Tibial nerve (tissue), 4 donors: ENCODE measurements around the gene NME3. TPM values are rescaled to one million over a fixed set of nuclear protein-coding genes. Genes with fewer than 3 reads are reported as not detected.

ENCODE experiments used
- DNase-seq, 2 donors: peaks; one replicate each; pipeline ENCODE4 v3.0.0-alpha.2; 2019; ENCODE audit warnings: low spot score in 2 of 2
- H3K27ac ChIP-seq, 4 donors: fragments of 200-600 bp; sonication (generic) in 3 of 4; one replicate each; pipeline ENCODE4 v1.5.1; 2017 to 2019; ENCODE audit warnings: mild to moderate bottlenecking in 1 of 4
- H3K27me3 ChIP-seq, 2 donors: fragments of 200-600 bp; sonication (generic) in 1 of 2; one replicate each; pipeline versions ENCODE4 v1.5.1 to v1.6.0; 2017 to 2019
- H3K36me3 ChIP-seq, 3 donors: fragments of 200-600 bp; sonication (generic); one replicate each; pipeline ENCODE4 v1.5.1; 2018 to 2019
- H3K4me1 ChIP-seq, 4 donors: fragments of 200-600 bp; sonication (generic) in 3 of 4; one replicate each; pipeline ENCODE4 v1.5.1; 2017 to 2019
- H3K4me3 ChIP-seq, 4 donors: fragments of 200-600 bp; sonication (generic) in 3 of 4; one replicate each; pipeline ENCODE4 v1.5.1; 2017 to 2019; ENCODE audit warnings: mild to moderate bottlenecking in 1 of 4, moderate library complexity in 1 of 4
- H3K9me3 ChIP-seq, 4 donors: fragments of 200-600 bp; sonication (generic) in 3 of 4; one replicate each; pipeline ENCODE4 v1.5.1; 2017 to 2019
- EP300 ChIP-seq, 2 donors: sonication (generic); formaldehyde crosslinking; IDR thresholded peaks; one replicate each; pipeline ENCODE4 v1.6.1; 2017; ENCODE audit warnings: antibody characterized with exemption in 2 of 2, mild to moderate bottlenecking in 1 of 2
- POLR2A ChIP-seq, 2 donors: fragments of 450-650 bp; IDR thresholded peaks; one replicate each; pipeline ENCODE4 v1.6.1; 2017; ENCODE audit warnings: antibody characterized with exemption in 2 of 2, mild to moderate bottlenecking in 2 of 2, moderate library complexity in 2 of 2
- WGBS, 2 donors: methylation state at CpG; one replicate each; pipeline ENCODE4 v1.1.5; 2018; 5-methylcytosine and 5-hydroxymethylcytosine counted together
- total RNA-seq, 4 donors: library from RNA; depleted of rRNA; stranded (reverse); fragments of >200 nt; gene quantifications; one replicate each; pipeline ENCODE4 v1.1.0, GENCODE V29; 2016
- TF ChIP-seq, protein P1 (sequence below), 5 experiments: fragments of 200-600 bp in 3 of 5; fragments of 450-650 bp in 2 of 5; sonication (generic) in 3 of 5; IDR thresholded peaks; one replicate each; pipeline ENCODE4 v1.5.1; 2016 to 2019; ENCODE audit warnings: antibody characterized with exemption in 5 of 5, mild to moderate bottlenecking in 3 of 5, moderate library complexity in 2 of 5

NME3 gene
- total RNA-seq, 4 donors from 2014 or later = 113 to 198 (median 128) TPM

DNA sequence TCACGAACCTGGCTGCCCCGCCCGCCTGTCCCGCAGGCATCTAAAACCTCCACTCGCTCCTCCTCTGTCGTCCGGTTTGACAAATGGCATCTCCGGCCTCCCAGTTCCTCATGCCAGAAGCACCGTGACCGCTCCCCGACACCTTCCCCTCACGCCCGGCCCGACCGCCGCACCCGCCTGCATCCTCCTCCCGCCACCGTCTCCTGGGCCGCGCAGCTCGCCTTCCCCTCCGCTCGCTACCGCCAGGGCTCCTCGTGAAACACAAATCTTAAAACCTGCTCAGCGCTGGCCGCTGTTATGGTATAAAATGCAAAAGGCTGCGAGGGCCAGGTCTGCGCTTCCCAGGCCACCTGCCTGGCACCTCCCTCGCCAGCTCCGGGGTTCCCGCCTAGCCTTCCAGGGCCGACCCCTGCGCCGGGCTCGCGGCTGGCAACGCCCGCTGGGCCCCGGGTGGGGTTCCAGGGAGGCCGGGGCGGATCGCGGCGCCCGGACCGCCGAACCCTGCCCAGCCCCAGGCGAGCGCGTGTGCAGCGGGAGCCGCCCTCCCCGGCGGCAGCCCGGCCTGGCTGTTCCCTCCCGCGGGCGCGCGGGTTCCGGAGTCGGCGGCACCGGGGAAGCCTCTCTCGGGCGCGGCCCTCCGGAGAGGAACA lies 10.5 kb upstream of the NME3 start:
- no peaks in the 10 kb centered on the region for H3K27me3 ChIP-seq
- H3K36me3 ChIP-seq = peaks cover 0 to 62% (median 0%) of the 10 kb centered on the region in 3 donors
- TF ChIP-seq, protein P1, sequence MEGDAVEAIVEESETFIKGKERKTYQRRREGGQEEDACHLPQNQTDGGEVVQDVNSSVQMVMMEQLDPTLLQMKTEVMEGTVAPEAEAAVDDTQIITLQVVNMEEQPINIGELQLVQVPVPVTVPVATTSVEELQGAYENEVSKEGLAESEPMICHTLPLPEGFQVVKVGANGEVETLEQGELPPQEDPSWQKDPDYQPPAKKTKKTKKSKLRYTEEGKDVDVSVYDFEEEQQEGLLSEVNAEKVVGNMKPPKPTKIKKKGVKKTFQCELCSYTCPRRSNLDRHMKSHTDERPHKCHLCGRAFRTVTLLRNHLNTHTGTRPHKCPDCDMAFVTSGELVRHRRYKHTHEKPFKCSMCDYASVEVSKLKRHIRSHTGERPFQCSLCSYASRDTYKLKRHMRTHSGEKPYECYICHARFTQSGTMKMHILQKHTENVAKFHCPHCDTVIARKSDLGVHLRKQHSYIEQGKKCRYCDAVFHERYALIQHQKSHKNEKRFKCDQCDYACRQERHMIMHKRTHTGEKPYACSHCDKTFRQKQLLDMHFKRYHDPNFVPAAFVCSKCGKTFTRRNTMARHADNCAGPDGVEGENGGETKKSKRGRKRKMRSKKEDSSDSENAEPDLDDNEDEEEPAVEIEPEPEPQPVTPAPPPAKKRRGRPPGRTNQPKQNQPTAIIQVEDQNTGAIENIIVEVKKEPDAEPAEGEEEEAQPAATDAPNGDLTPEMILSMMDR (IDR thresholded peaks at IDR 0.05) = no peak
- no peak for TF ChIP-seq POLR2A (IDR thresholded peaks at IDR 0.05)
- TF ChIP-seq EP300 (IDR thresholded peaks at IDR 0.05) = no peak
- H3K4me1 ChIP-seq = peaks cover 0 to 62% (median 27%) of the 10 kb centered on the region in 4 donors
- H3K4me3 ChIP-seq = peak overlapping the region; percentile 80 to 93 (median 88)
- no peaks in the 10 kb centered on the region for H3K9me3 ChIP-seq
- peak overlapping the region; percentile 74 to 91 (median 86) for H3K27ac ChIP-seq
- 1% methylated on average over 31 to 47 of the region's 70 CpGs for WGBS, 2 donors
- DNase-seq = no peak

DNA sequence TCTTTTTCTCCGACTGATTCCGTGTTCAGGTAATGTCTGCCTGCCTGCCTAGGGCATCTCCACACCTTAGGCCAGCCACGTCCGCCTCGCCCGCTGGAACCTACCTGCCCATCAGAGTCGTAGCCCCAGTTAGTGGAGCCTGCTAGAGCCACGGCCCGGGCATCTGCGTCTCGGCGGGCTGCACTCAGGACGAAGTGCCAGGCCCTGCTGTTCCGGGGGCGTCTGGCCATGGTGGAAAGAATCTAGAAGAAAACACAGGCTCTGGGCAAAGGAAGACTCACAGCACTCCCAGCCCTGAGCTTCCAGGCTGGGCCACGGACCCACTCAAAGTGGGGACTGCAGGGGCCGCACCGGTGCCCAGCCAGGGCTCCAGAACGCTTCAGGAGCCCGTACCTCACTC lies 9.9 kb upstream of the NME3 start:
- no peak for DNase-seq
- 67 to 72% methylated on average over 16 to 20 of the region's 20 CpGs for WGBS, 2 donors
- peaks cover 0 to 62% (median 0%) of the 10 kb centered on the region in 3 donors for H3K36me3 ChIP-seq
- peaks cover 0 to 61% (median 27%) of the 10 kb centered on the region in 4 donors for H3K4me1 ChIP-seq
- H3K27ac ChIP-seq = peak overlapping the region in 3 of 4 donors; percentile 83 to 91 (median 88)
- H3K27me3 ChIP-seq = no peaks in the 10 kb centered on the region
- peak overlapping the region; percentile 80 to 93 (median 88) for H3K4me3 ChIP-seq
- TF ChIP-seq, protein P1 (IDR thresholded peaks at IDR 0.05) = no peak
- TF ChIP-seq EP300 (IDR thresholded peaks at IDR 0.05) (no peak), POLR2A (IDR thresholded peaks at IDR 0.05) (no peak)
- no peaks in the 10 kb centered on the region for H3K9me3 ChIP-seq

DNA sequence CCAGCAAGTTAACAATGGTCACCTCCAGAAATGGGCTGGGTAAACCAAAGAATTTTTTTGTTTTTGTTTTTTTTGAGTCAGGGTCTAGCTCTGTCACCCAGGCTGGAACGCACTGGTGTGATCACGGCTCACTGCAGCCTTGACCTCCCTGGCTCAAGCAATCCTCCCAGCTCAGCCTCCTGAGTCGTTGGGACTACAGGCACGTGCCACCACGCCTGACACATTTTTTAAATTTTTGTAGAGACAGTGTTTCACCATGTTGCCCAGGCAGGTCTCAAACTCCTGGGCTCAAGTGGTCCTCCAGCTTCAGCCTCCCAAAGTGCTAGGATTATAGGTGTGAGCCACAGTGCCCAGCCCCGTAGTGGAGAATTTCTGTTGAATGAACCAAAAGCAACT lies 9.3 kb upstream of the NME3 start:
- Histone ChIP-seq H3K4me1 (peaks cover 0 to 61% (median 27%) of the 10 kb centered on the region in 4 donors), H3K36me3 (peaks cover 0 to 62% (median 0%) of the 10 kb centered on the region in 3 donors), H3K27me3 (no peaks in the 10 kb centered on the region), H3K4me3 (peak overlapping the region in 1 of 4 donors; percentile 93), H3K9me3 (no peaks in the 10 kb centered on the region), H3K27ac (no peak overlapping the region)
- DNase-seq = no peak
- WGBS, 2 donors = 76 to 77% methylated on average over 6 of the region's 6 CpGs
- TF ChIP-seq, protein P1 (IDR thresholded peaks at IDR 0.05) = no peak
- TF ChIP-seq POLR2A (IDR thresholded peaks at IDR 0.05) = no peak
- no peak for TF ChIP-seq EP300 (IDR thresholded peaks at IDR 0.05)

DNA sequence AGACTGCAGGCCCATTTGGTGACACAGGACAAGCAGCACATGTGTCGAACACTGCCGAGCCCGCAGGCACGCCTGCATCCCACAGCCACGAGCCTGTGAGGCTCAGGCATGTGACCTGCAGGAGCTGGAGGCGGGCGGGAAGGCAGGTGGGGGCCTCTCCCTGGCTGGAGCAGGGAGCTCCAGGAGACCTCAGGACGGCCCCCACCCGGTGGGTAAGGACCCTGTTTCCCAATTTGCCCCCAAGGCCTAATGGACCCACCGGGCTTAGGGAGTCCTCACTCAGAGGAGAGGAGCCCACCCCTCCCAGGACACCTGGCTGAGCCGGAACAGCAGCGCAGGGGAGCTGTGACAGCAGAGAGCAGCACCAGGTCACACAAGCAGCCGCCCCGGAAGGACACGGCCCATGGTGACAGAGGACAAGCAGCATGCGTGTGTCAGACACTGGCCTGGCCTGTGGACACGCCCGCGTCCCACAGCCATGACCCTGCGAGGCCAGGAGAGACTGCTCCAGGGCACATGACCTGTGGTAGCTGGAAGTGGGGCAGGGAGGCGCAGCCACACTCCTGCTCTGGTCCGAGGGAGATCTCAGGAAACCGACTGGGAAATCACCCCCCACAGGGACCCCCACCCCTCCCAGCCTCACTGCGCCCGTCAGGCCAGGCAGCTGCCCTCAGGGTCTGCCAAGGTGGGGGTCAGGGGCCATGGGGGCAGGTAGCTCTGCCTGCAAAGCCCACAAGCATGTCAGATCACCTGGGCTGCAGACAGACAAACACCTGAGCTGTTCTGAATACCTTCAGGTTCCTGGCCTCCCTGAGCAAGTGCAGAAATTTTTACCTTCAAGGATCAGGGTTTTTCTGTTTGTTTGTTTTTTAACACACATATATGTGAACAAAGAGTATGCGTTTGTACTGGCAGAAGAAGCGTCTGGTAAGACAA lies 8.7 kb upstream of the NME3 start:
- no peaks in the 10 kb centered on the region for H3K27me3 ChIP-seq
- H3K36me3 ChIP-seq = peaks cover 0 to 62% (median 0%) of the 10 kb centered on the region in 3 donors
- no peak overlapping the region for H3K4me3 ChIP-seq
- no peak for DNase-seq
- H3K27ac ChIP-seq = no peak overlapping the region
- H3K9me3 ChIP-seq = no peaks in the 10 kb centered on the region
- WGBS, 2 donors = 67 to 74% methylated on average over 16 to 25 of the region's 27 CpGs
- peaks cover 0 to 58% (median 22%) of the 10 kb centered on the region in 4 donors for H3K4me1 ChIP-seq
- TF ChIP-seq POLR2A (IDR thresholded peaks at IDR 0.05) (no peak), EP300 (IDR thresholded peaks at IDR 0.05) (no peak)
- TF ChIP-seq, protein P1 (IDR thresholded peaks at IDR 0.05) = no peak
